Measurements from ENCODE around the gene KAT8. TPM values are rescaled to one million over a fixed set of nuclear protein-coding genes. Genes with fewer than 3 reads are reported as not detected.

The KAT8 gene
- total RNA-seq, 4 donors from 2014 or later: 63.0 to 101 (median 77.8) TPM

GRCh38 chr16:31131416-31131815 lies 14.0 kb downstream of the KAT8 start:
- intact Hi-C loops (cut with DNase I; ENCODE audit: low total_unique reads): no loop called here
- Histone ChIP-seq H3K4me3 (no peak overlapping the region), H3K4me1 (peaks cover 0 to 11% of the 10 kb centered on the region in 2 donors), H3K27ac (no peak overlapping the region), H3K36me3 (no peaks in the 10 kb centered on the region), H3K9me3 (no peaks in the 10 kb centered on the region), H3K27me3 (no peaks in the 10 kb centered on the region)
- TF ChIP-seq, protein P1, sequence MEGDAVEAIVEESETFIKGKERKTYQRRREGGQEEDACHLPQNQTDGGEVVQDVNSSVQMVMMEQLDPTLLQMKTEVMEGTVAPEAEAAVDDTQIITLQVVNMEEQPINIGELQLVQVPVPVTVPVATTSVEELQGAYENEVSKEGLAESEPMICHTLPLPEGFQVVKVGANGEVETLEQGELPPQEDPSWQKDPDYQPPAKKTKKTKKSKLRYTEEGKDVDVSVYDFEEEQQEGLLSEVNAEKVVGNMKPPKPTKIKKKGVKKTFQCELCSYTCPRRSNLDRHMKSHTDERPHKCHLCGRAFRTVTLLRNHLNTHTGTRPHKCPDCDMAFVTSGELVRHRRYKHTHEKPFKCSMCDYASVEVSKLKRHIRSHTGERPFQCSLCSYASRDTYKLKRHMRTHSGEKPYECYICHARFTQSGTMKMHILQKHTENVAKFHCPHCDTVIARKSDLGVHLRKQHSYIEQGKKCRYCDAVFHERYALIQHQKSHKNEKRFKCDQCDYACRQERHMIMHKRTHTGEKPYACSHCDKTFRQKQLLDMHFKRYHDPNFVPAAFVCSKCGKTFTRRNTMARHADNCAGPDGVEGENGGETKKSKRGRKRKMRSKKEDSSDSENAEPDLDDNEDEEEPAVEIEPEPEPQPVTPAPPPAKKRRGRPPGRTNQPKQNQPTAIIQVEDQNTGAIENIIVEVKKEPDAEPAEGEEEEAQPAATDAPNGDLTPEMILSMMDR (IDR thresholded peaks at IDR 0.05): no peak
- no peak for TF ChIP-seq POLR2A (IDR thresholded peaks at IDR 0.05)
- DNase-seq: no peak

- no peak overlapping the region for H3K27ac ChIP-seq
- no peaks in the 10 kb centered on the region for H3K36me3 ChIP-seq
- peaks cover 0 to 11% of the 10 kb centered on the region in 2 donors for H3K4me1 ChIP-seq
These were observed 14.4 kb downstream of the KAT8 start for GRCh38 chr16:31131841-31132271.

GRCh38 chr16:31132303-31132979 lies 15.0 kb downstream of the KAT8 start:
- Histone ChIP-seq H3K9me3 (no peaks in the 10 kb centered on the region), H3K27me3 (no peaks in the 10 kb centered on the region), H3K27ac (no peak overlapping the region), H3K4me1 (peaks cover 0 to 11% of the 10 kb centered on the region in 2 donors), H3K4me3 (no peak overlapping the region), H3K36me3 (no peaks in the 10 kb centered on the region)
- TF ChIP-seq, protein P1 (IDR thresholded peaks at IDR 0.05): no peak
- no peak for TF ChIP-seq POLR2A (IDR thresholded peaks at IDR 0.05)
- DNase-seq: no peak
- intact Hi-C loops (cut with DNase I; ENCODE audit: low total_unique reads): no loop called here

More at GRCh38 chr16:31131841-31132271, 14.4 kb downstream of the KAT8 start:
- Histone ChIP-seq H3K9me3 (no peaks in the 10 kb centered on the region), H3K4me3 (no peak overlapping the region), H3K27me3 (no peaks in the 10 kb centered on the region)
- no peak for TF ChIP-seq POLR2A (IDR thresholded peaks at IDR 0.05)
- TF ChIP-seq, protein P1 (IDR thresholded peaks at IDR 0.05): no peak
- DNase-seq: no peak
- intact Hi-C loops (cut with DNase I; ENCODE audit: low total_unique reads): no loop called here

DNA sequence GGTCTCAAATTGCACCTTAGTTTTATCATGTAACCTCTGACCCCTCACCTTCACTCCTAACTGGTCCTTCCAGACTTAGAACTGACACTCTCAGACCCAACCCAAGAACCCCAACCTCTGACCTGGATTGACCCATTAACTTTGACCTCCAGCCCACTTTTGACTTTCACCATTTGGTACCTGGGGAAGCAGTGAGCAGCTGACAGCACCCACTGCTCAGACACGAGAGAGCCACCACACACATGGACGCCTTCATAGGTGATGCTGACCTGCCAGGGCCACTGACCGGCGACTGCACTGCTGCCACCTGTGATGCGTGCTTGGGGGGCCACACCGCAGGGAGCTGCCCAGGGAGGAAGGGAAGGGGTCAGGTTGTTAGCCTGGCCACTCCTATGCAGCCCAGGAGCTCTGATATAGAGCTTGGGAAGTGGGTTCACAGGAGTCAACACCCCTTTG lies 15.6 kb downstream of the KAT8 start:
- H3K36me3 ChIP-seq: no peaks in the 10 kb centered on the region
- H3K27me3 ChIP-seq: no peaks in the 10 kb centered on the region
- TF ChIP-seq, protein P1 (IDR thresholded peaks at IDR 0.05): no peak
- no peak for TF ChIP-seq POLR2A (IDR thresholded peaks at IDR 0.05)
- H3K4me3 ChIP-seq: no peak overlapping the region
- no peaks in the 10 kb centered on the region for H3K9me3 ChIP-seq
- DNase-seq: no peak
- H3K27ac ChIP-seq: no peak overlapping the region
- peaks cover 0 to 11% of the 10 kb centered on the region in 2 donors for H3K4me1 ChIP-seq
- intact Hi-C loops (cut with DNase I; ENCODE audit: low total_unique reads): no loop called here

- Histone ChIP-seq H3K27me3 (no peaks in the 10 kb centered on the region), H3K4me1 (peaks cover 0 to 11% of the 10 kb centered on the region in 2 donors), H3K4me3 (no peak overlapping the region), H3K27ac (no peak overlapping the region), H3K9me3 (no peaks in the 10 kb centered on the region), H3K36me3 (no peaks in the 10 kb centered on the region)
- no peak for TF ChIP-seq POLR2A (IDR thresholded peaks at IDR 0.05)
- TF ChIP-seq, protein P1 (IDR thresholded peaks at IDR 0.05): no peak
- intact Hi-C loops (cut with DNase I; ENCODE audit: low total_unique reads): no loop called here
- no peak for DNase-seq
These were observed 16.7 kb downstream of the KAT8 start for GRCh38 chr16:31134091-31134571.

All from uterus (tissue), 4 donors.